Stomach (tissue), 4 donors: Measurements from ENCODE around the gene NTN3.

Experiments used
- CTCF ChIP-seq, 7 experiments: fragments of 450-650 bp in 4 of 7; fragments of 200-600 bp in 3 of 7; sonication (generic) in 3 of 7; IDR thresholded peaks; one replicate each; pipeline ENCODE4 v1.5.1; 2016 to 2019; ENCODE audit warnings: antibody characterized with exemption in 7 of 7, control low read depth in 2 of 7, mild to moderate bottlenecking in 1 of 7
- POLR2A ChIP-seq, 4 donors: fragments of 450-650 bp; IDR thresholded peaks; one replicate each; pipeline ENCODE4 v1.6.1; 2016; ENCODE audit warnings: antibody characterized with exemption in 4 of 4, control low read depth in 2 of 4, mild to moderate bottlenecking in 1 of 4, moderate library complexity in 1 of 4

DNA sequence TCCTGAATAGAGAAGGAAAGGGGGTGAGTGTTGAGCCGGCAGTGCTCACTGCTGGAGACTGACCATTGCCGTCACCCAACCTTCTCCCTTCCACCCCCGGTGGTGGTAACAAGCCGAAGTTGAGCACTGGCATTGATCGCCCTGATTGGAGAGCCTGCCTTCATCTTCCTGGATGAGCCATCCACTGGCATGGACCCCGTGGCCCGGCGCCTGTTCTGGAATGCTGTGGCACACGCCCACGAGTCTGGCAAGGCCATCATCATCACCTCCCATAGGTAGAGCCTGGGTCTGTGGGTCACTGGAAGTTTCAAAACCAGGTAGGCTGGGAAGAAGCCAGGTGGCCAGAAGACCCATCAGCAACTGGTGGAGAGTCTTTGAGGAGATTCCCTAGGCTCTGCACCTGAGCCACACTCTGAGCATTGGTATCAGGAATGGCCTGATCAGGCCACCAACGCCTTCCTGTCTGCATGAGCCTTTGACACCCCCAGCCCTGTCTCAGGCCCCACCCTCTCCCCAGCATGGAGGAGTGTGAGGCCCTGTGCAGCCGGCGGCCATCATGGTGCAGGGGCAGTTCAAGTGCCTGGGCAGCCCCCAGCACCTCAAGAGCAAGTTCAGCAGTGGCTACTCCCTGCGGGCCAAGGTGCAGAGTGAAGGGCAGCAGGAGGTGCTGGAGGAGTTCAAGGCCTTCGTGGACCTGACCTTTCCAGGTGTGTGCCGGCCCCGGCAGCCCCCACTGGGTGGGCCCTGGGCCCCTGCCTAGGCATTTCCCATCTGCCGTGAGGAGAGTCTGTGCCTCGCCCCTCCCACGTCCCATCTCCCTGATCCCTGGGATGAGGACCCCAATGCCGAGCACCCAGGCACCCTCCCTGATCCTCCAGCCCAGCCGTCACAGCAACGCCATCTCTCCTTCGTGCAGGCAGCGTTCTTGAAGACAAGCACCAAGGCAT, 46.8 kb upstream of the NTN3 start:
- TF ChIP-seq POLR2A (IDR thresholded peaks at IDR 0.05) (no peak), CTCF (IDR thresholded peaks at IDR 0.05) (no peak)
